GM12873 (cell line): ENCODE measurements around the gene HOOK2.

Experiments used
- TF ChIP-seq, protein P1 (sequence below): IDR thresholded peaks from 2 replicates; pipeline ENCODE4 v1.5.1; 2012; ENCODE audit warnings: low read depth, mild to moderate bottlenecking, moderate library complexity, low read length, control low read depth; ENCODE audit not compliant: insufficient read depth; ENCODE audit errors: missing control alignments

The HOOK2 gene

DNA sequence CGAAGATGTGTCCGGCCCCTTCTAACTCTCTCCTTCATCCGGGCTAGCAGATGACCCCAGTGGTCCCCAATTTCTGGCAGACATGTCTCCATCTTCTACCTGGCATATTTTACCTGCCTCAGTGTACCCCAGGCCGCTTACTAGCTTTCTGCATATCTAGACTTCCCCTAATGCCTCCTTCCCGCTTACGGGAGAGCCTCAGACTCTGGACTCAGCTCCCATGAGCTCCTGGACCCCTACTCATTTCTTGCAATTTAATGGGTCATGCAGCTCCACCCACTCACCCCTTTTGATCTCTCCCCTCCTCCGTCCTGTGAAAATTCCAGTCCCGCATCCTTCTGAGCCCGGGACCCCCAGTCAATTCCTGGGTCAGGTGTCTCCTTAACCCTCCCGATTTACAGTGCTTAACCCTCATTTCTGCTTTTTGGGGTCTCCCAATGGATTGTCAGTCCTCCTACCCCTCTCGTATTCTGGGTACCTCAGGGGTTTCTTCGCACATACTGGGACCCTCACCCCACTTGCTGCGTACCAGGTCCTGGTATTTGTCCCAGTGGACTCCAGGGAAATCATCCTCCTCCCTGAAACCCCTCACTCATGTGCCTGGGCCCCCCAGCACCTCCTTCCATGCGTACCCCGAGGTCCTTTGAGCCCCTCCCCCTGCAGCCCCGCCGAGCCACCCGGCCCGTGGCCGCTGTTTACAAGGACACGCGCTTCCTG is 15.4 kb upstream of the HOOK2 start:
- TF ChIP-seq, protein P1, sequence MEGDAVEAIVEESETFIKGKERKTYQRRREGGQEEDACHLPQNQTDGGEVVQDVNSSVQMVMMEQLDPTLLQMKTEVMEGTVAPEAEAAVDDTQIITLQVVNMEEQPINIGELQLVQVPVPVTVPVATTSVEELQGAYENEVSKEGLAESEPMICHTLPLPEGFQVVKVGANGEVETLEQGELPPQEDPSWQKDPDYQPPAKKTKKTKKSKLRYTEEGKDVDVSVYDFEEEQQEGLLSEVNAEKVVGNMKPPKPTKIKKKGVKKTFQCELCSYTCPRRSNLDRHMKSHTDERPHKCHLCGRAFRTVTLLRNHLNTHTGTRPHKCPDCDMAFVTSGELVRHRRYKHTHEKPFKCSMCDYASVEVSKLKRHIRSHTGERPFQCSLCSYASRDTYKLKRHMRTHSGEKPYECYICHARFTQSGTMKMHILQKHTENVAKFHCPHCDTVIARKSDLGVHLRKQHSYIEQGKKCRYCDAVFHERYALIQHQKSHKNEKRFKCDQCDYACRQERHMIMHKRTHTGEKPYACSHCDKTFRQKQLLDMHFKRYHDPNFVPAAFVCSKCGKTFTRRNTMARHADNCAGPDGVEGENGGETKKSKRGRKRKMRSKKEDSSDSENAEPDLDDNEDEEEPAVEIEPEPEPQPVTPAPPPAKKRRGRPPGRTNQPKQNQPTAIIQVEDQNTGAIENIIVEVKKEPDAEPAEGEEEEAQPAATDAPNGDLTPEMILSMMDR: no peak

DNA sequence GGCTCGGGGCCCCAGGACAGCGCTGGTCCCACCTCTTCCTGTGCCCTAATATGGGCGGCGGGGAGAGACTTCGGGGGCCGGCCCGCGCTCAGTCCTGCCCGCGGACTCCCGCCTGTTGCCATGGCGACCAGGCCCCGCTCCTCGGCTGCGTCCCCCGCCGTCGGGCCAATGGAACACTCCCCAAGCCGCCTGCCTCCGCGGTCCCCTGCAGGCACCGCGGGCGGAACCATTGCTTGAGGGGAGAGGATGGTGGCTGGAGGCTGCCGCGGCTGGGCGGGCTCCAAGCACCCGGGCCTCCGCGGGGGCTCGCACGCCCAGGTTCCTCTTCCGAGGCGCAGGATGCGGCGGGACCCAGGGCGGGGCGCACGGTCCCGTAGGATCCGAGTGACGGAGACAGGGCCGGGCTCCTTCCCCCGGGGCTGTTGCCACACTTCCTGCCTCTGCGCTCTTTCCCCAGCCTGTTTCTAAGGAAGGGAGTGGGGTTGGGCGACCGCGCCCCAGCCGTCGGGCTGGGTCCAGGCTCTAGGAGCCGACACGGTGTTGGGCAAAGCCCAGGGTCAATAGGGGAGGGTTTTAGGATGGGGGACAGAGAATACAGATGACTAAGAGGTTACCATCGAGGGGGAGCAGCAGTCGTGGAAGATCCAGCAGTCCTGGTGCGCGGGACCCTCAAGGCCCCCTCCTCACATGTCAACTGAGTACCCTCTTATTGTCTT is 14.7 kb upstream of the HOOK2 start:
- TF ChIP-seq, protein P1: no peak

DNA sequence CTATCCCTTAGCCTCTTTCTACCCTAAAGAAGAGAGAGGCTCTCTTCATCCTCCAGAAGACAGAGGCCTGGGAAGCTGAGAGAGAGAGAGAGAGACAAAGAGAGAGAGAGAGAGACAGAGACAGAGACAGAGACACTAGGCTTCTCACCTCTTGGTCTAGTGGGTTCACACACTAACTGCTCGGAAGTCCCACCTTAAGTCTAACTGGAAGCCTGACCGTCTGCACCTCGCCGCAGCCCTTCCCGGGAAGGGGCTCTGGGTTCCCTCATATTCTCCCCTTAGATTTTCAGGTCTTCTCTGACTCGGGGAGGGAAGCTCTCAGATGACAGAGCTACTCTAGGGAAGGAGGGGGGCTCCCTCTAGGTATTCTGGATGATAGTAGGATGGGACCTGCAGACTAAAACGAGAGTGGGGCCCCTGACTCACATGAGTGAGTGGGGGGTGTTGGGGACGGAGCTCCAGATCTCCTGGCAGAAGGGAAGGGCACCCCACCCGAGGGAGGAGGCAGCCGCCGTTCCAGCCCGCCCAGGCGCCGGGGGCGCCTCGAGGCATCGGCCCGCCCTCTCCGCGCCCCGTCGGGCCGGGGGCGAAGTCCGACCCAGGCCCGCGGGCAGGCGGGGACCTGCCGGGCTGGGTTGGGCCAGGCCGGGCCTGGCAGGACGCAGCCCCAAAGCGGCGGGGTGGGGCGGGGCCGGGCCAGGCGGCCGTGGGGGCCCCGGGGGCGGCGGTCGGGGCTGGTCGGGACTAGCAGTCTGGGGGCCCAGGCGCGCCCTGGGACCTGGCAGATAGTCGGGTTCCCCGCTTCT is 13.9 kb upstream of the HOOK2 start:
- TF ChIP-seq, protein P1: no peak

DNA sequence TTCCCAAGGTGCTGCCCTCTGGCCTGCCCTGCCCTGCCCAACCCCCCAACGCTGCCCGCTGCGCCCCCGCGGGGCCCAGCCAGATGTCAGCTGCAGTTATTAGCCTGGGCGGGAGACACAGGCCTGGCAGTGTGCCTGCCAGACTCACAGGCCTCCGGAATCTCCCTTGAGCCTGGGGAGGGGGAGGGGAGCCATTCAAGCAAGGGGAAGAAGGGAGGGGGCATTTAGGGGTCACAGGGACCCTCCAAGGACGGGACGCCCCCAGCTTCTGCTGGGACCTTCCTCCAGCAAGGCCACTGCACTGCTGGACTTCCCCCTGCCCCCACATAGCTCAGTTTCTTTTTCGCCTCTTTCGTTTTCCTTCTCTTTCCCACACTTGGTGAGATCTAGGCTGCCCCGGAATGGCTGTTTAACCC is 13.3 kb upstream of the HOOK2 start:
- TF ChIP-seq, protein P1: no peak

DNA sequence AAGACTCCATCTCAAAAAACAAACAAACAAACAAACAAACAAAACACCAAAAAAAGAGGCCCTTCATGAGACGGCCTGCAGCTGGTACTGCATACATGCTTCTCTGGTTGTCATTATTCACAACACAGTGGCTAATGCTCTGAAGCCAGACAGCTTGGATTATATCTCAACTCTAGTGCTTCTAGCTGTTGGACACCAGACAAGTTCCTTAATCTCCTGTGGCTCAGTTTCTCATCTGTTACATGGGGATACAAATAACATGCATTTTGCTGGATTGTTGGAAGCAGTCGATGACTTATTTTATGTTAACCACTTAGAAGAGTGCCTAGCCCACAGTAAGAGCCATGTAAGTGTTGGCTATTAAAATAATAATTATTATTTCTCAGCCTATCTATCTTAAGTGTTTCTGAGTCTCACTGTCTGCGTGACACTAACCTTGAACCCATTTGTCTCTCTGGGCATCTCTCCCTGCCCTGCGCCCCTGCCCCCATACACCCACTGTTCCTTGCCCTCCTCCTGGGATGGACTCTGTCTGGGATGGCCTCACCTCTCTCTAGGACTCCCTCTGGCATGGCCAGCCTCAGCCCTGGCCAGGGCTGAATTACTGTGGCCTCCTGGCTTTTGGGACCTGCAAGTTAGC is 12.8 kb upstream of the HOOK2 start:
- TF ChIP-seq, protein P1: no peak

DNA sequence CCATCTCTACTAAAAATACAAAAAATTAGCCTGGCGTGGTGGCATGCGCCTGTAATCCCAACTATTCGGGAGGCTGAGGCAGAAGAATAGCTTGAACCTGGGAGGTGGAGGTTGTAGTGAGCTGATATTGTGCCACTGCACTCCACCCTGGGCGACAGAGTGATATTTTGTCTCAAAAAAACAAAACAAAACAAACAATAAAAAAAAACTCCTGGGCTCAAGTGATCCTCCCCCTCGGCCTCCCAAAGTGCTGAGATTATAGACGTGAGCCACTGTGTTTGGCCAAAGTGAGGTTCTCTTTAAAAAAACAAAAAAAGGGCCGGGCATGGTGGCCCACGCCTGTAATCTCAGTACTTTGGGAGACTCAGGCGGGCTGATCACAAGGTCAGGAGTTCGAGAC is 12.1 kb upstream of the HOOK2 start:
- TF ChIP-seq, protein P1: no peak
